H4 (cell line): Measurements from ENCODE around the gene ETHE1. TPM values are rescaled to one million over a fixed set of nuclear protein-coding genes. Genes with fewer than 3 reads are reported as not detected.
"Not testable (repeated sequence)": the region's sequence is repeated elsewhere in the genome, so short reads cannot be mapped to it uniquely, and the experiment has no call there.

ENCODE experiments used
- DNase-seq: peaks from one replicate; pipeline ENCODE4 v3.0.0-alpha.2; 2015; ENCODE audit warnings: low spot score
- total RNA-seq: library from RNA; depleted of rRNA; stranded (reverse); fragments of >200 nt; shearing (Covaris generic); gene quantifications from 2 replicates; pipeline ENCODE4 v1.2.3, GENCODE V29; 2014

Gene ETHE1
- total RNA-seq, 1 experiment from 2014 or later: 33.6 TPM

DNA sequence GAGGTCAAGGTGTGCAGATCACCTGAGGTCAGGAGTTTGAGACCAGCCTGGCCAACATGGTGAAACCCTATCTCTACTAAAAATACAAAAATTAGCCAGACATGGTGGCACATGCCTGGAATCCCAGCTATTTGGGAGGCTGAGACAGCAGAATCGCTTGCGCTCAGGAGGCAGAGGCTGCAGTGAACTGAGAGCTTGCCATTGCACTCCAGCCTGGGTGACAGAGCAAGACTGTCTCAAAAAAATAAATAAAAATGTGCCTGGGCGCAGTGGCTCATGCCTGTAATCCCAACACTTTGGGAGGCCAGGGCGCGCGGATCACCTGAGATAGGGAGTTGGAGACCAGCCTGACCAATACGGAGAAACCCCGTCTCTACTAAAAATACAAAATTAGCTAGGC, 3.3 kb downstream of the ETHE1 start:
- not testable (repeated sequence) for DNase-seq

DNA sequence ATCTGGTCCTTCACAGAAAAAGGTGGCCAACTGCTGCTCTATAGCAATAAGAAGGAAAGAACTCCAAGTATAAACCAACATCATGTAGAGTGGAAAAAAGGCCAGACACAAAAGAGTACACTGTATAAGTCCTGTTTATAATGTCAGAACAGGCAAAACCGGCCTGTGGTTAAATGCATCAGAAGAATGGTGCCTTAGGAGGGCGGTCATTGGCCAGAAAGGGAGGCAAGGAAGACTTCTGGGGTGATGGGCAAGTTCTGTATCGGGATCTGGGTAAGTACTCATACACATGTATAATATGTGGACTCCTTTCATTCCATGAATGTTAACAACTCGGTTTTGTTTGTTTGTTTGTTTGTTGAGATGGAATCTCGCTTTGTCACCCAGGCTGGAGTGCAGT, 4.1 kb downstream of the ETHE1 start:
- no peak for DNase-seq

DNA sequence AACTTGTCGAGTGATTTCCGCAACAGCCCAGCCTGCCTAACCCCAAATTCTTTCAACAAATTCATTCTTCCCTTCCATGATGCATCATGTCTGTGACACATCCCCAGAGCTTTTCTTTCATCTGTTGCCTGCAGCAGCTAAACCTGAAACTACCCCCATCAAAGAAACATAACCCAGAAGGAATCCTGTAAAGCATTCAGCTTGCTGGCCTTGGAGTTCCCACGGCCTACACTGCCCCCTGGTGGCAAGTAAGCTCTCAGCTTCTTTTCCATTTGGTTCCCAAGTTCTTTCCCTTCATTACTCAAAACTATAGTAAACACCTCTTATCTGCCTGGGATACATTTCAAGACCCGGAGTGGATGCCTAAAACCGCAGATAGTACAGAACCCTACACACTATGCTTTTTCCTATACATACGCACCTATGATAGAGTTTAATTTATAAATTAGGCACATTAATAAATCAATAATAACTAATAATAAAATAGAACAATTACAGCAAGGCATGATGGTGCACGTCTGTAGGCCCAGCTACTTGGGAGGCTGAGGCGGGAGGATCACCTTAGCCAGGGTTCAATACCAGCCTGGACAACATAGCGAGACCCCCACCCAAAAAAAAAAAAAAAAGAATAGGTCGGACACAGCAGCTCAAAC, 7.4 kb downstream of the ETHE1 start:
- peak; percentile 86 for DNase-seq

DNA sequence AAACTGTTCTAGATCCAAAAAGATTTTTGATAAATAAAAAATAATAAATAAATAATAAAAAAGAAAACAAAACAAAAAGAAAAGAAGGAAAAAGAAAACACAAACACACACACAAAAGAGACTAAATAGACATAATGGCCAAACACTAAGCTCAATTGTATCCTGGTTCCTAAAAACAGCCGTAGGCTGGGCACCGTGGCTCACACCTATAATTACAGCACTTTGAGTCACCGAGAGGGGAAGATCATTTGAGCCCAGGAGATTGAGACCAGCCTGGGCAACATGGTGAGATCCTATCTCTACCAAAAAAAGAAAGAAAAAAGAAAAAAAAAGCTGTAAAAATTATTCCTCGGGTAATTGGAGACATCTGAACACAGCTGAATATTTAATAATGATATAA, 8.9 kb downstream of the ETHE1 start:
- no peak for DNase-seq

DNA sequence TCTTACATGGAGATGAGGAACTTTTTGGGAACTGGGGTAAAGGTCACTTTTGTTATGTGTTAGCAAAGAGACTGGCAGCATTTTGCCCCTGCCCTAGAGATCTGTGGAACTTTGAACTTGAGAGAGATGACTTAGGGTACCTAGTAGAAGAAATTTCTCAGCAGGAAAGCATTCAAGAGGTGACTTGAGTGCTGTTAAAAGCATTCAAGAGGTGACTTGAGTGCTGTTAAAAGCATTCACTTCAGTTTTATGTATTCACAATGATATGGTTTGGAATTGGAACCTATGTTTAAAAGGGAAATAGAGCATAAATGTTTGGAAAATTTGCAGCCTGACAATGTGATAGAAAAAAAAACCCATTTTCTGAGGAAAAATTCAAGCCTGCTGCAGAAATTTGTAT, 14.6 kb downstream of the ETHE1 start:
- DNase-seq: not testable (repeated sequence)

DNA sequence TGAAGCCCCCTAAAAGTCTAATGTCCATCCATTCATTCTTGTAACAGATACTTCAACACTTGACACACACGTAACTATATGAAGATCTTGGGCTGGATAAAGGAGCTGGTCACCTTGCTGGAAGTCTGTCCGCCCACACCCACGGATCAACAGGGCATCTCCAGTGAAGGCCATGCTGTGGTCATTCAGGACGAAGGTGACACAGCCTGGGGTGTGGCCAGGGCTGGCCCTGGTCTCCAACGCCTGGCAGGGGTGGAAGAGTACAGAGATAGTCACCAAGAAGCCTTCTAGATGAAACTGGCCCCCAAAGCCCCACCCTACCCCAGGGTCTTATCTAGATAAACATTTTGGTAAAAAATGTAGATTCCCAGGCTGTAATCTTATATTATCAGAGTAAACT, 15.7 kb downstream of the ETHE1 start:
- no peak for DNase-seq

DNA sequence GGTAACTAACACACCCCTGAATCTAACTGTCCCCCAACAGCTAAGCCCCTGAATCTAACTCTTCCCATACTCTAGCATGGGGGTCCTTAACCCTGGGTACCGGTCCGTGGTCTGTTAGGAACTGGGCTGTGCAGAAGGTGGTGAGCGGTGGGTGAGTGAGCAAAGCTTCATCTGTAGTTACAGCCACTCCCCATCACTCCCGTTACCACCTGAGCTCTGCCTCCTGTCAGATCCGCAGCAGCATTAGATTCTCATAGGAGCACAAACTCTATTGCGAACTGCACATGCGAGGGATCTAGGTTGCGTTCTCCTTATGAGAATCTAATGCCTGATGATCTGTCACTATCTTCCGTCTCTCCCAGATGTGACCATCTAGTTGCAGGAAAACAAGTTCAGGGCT, 16.3 kb downstream of the ETHE1 start:
- no peak for DNase-seq

DNA sequence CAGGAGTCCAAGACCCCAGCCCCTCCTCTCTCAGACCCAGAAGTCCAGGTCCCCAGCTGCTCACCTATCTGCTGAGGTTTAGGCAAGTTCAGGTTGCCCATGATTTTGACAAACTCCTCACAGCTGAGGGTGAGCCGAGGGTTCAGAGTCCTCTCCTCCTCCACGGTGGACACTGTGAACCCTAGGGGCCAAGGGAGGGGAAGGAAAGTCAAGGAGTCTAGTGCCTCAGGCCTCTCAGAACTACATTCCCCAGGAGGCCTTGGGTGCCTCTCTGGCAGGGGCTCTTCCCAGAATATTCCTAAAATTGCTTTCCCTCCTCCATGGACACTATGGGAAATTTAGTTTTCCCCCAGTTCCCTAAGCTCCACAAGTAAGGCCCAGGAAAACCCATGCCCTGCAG, 19.1 kb downstream of the ETHE1 start:
- no peak for DNase-seq

DNA sequence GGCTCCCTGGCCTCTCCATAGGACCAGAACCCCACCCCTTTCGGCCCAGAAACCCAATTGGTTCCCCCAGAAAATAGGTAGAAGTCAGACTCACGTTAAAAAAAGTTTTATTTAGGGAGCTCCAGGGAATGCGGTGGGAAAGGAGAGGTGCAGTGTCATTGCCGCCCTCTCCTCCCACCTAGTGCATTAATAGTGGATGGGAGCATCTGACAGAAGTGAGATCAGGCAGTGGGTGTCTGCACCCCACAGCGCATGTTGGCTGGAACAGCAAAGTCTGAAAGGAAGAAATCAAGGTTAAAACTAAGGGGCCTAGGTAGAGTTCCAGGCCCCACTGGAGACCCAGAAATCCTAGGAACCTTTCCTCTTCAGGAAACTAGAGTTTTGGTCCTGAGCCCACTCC, 20.4 kb downstream of the ETHE1 start:
- no peak for DNase-seq

DNA sequence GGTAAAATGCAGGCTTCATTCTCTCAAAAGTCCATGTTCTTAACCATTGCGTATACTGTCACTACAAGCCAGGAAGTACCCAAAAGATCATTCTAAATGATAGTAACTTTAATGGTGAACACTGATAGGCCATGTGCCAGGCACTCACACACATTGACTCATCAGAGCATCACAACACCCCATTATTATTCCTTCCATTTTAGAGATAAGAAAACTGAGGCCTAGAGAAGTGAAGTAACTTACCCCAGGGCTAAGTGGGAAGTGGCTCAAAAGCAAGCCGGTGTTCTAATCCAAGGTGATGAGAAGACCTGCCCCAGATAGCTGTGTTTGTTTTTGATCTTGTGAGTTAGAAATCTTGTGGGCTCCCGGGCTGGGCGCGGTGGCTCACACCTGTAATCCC, 21.1 kb downstream of the ETHE1 start:
- no peak for DNase-seq

DNA sequence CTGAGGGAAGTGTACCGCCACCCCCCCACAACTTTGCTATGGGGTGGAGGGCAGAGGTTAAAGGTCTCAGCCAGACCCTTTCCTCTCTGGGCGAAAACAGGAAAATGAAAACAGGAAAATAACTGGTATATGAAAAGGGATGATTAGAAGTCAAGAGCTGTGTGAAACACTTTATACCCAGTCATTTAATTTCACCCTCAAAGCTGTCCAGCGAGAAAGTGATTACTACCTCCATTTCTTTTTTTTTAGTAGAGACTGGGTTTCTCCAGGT, 21.9 kb downstream of the ETHE1 start:
- no peak for DNase-seq

DNA sequence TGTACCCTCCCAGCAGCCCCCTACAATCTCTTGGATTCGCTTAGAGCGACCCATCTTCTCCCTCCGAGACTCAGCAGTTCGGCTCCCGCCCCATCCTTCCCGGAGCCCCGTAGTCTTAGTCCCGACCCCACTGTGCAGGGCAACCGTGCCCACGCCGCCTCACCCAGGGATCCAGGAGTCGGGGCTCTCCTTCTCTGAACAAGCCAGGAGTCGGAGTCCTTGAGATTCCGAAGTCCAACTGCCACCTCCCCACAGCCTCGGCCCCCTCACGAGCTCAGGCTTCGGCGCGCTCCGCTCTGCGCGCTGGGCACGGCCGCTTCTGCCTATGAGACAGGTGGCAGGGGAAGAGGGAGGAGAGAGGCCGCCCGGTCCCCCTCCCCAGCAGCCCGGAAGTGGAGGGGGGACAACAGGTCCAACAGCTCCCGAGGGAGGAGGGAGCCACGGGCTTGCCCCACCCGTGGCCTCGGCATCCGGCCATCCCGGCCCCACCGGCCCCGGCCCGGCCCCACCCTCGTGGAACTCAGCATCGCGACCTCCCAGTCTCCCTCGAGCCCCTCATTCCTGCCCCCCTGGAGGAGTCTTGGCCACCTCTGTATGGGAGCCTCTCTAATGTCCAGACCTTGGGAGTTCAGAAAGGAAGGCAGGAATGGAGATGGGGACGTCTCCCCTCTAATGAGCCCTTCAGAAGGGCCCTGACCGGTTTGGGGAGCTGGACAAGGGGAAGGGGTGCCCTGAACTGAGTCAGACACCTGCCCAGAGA, 22.4 kb downstream of the ETHE1 start, which contains the start of gene PHLDB3:
TSS of gene PHLDB3 (minus strand) at position 321 of the 760 bp plus-strand sequence. CDS start 628 bp downstream, outside the sequence.
- no peak for DNase-seq

DNA sequence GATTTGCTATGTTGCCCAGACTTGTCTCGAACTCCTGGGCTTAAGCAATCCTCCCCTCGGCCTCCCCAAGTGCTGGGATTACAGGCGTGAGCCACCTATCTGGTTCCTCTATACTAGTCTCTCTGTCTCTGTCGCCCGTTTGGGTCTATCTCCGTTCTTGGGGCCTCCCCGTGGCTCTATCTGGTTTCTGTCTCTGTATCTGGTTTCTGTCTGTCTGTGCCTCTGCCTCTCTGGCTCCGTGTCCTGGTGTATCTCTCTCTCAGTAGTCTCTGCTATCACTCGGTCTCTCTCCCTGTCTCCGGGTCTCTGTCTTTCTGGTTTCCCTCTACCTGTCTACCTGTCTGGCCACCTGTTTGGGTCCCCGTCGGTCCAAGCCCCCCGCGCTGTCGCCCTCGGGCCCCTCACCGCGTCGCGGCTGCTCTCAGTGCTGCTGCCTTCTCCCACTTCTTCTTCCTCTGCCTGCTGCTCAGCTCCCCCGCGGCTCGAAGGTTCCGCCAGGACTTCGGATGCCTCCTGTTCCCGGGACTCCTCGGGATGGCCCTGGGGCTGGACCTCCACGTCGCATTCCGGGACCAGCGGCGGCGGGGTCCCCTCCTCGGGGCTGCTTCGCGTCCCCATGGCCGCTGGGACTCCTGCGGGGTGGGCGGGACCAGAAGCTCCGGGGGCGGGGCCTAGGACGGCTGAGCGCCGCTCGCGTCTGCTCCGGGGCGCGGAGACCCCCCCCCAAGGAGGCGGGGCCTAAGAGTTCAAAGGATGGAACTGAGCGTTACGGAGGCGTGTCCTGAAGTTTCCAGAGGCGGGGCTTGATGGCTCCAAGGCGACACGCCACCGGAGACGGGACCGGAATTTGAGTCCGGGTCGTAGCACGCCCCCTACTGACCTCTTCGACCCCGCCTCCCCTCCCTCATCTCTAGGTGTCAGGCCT, 23.2 kb downstream of the ETHE1 start:
- peak; percentile 87 for DNase-seq

DNA sequence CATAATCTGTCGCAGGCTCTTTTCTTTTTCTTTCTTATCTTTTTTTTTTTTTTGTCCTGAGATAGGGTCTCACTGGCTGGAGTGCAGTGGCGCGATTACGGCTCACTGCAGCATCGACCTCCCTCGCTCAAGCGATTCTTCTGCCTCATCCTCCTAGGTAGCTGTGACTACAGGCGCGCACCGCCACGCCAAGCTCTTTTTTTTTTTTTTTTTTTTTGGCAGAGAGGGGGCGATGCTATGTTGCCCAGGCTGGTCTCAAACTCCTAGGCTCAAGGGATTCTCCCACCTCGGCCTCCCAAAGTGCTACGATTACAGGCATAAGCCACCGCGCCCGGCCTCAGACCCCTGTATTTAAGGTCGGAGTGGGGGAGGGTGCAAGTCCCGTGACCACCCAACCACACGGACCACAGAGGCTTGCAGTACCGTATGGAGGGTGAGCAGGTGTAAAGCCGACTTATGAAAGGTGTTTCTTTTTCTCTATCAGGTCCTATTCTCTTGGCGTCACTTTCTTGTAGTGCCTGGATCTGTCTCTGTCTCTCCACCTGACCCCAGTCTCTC, 24.5 kb downstream of the ETHE1 start:
- DNase-seq: no peak

DNA sequence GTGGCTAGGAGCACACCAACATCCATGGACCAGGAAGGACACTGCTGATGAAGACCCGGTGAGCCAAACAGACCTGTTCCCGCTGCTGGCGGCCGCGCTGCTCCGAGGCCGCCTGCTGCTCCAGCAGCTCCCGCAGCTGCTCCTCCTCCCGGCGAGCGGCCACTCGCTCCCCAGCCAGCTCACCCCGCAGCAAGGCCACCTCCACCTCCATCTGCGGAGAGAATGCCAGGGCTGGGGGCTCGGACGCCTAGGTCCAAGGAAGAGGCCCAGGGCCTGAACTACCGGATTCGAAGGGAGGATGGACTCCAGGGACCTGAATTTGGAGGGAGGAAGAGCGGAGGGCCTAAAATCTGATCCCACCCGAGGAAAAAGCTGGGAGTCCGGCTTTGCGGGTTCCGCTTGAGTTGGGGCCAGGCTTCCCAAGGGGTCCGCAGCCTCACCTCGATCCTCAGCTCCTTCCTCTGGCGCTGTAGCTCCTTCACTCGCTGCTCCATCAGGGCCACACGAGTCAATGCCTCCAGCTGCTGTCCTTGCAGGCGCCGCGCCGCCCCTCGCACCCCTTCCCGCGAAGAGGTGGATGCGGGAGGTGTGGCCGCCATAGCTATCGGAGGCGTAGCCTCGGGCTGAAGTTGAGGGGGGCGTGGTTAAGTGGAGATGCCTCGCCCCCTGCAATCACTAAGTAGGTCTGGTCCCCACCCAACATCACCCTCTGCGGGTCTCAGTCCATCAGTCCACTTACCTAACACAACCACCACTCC, 25.2 kb downstream of the ETHE1 start:
- DNase-seq: no peak

DNA sequence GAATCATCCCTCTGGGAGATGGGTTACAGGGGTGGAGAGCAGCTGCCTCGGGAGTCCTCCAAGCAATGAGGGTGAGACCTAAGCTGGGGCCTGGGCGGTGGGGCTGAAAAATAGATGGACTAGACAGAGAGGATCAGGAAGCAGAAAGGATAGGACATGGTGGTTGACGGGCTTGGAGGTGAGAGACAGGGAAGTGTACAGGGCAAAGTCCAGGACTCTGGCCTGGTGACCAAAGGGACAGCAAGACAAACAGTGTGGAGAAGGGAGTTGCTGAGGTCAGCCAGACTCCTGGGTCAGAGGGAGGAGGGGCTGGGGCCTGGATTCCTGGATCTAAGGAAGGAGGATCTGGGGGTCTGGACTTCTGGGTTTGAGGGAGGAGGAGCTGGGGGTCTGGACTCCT, 28.0 kb downstream of the ETHE1 start:
- no peak for DNase-seq

DNA sequence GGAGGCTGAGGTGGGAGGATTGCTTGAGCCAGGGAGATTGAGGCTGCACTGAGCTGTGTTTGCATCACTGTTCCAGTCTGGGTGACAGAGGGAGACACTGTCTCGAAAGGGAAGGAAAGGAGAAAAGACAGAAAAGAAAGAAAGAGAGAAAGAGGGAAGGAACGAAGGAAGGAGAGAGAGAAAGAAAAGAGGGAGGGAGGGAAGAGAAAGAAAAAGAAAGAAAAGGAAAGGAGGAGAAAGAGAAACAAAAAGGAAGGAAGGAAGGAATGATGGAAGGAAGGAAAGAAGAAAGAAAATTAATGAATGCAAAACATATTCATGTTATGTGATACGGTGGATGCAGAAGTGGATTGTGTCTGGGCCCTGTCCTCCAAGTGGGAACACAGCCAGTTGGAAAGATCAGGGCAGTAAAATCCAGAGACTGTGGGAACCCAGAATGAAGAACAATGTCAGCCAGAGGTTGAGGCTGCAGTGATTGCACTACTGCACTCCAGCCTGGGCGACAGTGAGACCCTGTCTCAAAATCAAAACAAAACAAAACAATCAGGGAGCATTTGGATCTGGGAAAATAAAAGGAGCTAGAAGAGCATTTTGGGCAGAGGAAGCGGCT, 28.7 kb downstream of the ETHE1 start:
- DNase-seq: no peak

DNA sequence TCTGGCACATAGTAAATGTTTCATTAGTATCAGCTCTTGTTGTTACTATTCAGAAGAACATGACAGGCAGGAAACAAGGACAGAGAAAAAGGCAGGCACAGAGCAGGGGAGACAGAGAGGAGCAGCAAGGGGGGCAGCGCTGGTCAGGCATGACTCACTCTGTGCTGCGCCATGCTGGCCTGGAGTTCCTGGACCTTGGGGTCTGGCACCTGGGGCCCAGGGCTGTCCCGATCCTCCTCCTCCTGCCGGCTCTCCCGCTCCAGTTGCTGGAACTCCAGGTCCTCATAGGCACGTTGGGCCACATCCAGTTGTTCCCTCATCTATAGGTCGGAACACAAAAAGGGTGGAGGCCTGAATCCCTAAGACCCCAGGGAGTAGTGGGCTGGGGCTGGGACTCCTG, 30.0 kb downstream of the ETHE1 start:
- no peak for DNase-seq

DNA sequence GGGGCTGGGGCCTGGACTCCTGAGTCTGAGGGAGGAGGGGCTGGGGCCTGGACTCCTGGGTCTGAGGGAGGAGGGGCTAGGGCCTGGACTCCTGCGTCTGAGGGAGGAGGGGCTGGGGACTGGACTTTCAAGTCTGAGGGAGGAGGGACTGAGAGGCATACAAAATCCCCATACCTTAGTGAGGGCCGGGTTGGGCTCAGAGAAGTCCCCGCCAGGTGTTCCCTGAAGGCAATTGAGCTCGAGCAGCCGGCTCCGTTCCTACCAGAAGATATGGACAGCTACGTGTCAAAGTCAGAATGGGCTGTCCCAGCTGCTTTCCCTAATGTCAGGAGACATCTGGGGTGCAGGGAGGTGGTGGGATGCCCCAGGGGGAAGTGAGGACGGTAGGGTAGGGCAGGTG, 31.9 kb downstream of the ETHE1 start:
- no peak for DNase-seq

DNA sequence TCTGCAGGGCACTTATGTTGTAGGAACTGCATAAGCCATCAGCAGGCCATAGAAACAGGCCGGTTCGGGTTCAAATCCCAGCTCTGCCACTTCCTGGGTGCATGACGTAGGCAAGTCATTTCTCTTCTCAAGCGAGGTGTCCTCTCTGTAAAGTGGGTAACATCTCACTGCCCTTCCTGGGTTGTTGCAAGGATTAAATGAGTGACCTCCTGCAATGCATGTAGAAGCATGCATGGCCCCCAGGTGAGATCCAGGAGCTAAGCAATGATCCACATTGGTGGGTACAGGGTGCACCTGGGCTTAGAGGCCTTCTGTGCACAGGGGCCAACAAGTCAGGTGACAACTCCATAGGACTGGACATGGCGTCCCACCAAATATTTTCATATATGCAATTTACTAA, 36.2 kb downstream of the ETHE1 start:
- no peak for DNase-seq

DNA sequence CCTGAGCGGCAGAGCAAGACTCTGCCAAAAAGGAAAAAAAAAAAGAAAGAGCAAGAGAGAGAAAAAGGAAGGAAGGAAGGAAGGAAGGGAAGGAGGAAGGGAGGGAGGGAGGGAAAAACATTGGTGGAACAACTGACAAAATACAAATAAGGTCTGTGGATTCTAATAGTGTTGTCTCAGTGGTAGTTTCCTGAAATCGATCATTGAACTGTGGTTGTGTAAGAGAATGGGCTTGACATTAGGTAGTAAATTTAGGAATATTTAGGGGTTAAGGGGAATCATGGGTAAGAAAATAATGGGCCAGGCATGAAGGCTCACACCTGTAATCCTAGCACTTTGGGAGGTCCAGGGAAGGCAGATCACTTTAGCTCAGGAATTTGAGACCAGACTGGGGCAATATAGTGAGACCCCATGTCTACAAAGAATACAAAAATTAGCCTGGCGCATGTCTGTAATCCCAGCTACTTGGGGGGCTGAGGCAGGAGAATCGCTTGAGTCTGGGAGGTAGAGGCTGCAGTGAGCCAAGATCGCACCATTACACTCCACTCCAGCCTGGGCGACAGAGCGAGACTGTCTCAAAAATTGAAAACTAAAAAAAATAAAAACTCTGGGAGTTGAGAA, 36.9 kb downstream of the ETHE1 start:
- DNase-seq: no peak
